Left ventricle myocardium inferior (tissue), 1 donor: Measurements from ENCODE around the gene NDUFS1. TPM values are rescaled to one million over a fixed set of nuclear protein-coding genes. Genes with fewer than 3 reads are reported as not detected.

Experiments
- DNase-seq: peaks from one replicate; pipeline ENCODE4 v3.0.0-alpha.2; 2020
- H3K27ac ChIP-seq: fragments of 200-600 bp; replicated peaks from 2 replicates; pipeline ENCODE4 v1.8.0; 2021
- H3K27me3 ChIP-seq: fragments of 200-600 bp; 2 replicates; pipeline ENCODE4 v1.8.0; 2021; ENCODE audit warnings: low read depth
- H3K36me3 ChIP-seq: fragments of 200-600 bp; 2 replicates; pipeline ENCODE4 v1.8.0; 2021
- H3K4me1 ChIP-seq: fragments of 200-600 bp; 2 replicates; pipeline ENCODE4 v1.8.0; 2021
- H3K4me3 ChIP-seq: fragments of 200-600 bp; 2 replicates; pipeline ENCODE4 v1.8.0; 2021; ENCODE audit warnings: mild to moderate bottlenecking, moderate library complexity
- H3K9me3 ChIP-seq: fragments of 200-600 bp; replicated peaks from 2 replicates; pipeline ENCODE4 v1.8.0; 2021
- CTCF ChIP-seq: fragments of 200-600 bp; IDR thresholded peaks from 2 replicates; pipeline ENCODE4 v1.8.0; 2021; ENCODE audit warnings: antibody characterized with exemption, mild to moderate bottlenecking, borderline replicate concordance
- intact Hi-C: fragments of 100-400 bp; cut with micrococcal nuclease; formaldehyde crosslinking; loops from one replicate; pipeline ENCODE4 v1.11.0; 2022
- total RNA-seq: library from RNA; stranded (reverse); fragmentation: NEBNext Ultra II Directional; extraction: Animal tissue kit (Norgen Biotek cat#: 25700); gene quantifications from one replicate; pipeline ENCODE4 v1.2.1, GENCODE V29; 2021
- donor health status: DM: no; HTN: yes; CAD: no; lungs with severe emphysema.

The NDUFS1 gene
- total RNA-seq, 1 donor from 2014 or later: 486 TPM

DNA sequence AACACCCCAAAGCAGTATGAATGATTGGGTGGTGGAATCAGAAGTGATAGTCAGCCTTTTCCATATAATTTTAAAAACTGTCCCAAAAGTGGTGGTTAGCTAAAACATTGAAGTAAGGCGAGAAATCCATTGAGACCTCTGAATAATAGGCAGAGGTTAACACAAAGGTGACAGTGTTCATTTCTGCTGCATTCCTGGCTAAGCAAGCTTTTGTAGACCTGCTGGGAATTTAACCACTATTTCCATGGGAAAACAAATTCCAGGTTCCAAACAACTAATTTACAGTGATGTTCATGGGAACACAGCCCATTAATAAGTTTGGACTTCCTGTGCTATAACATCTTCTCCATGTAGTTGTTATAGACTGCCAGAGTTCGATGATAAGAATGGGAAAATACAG is 66.9 kb downstream of the NDUFS1 start:
- Histone ChIP-seq H3K4me1 (peaks cover 12% of the 10 kb centered on the region), H3K9me3 (no peaks in the 10 kb centered on the region), H3K27me3 (no peaks in the 10 kb centered on the region), H3K4me3 (no peak overlapping the region), H3K36me3 (peaks cover 14% of the 10 kb centered on the region), H3K27ac (no peak overlapping the region)
- no peak for TF ChIP-seq CTCF
- intact Hi-C loops: no loop called here
- DNase-seq: no peak

- Histone ChIP-seq H3K36me3 (peaks cover 14% of the 10 kb centered on the region), H3K9me3 (no peaks in the 10 kb centered on the region), H3K27ac (peak overlapping the region; percentile 11), H3K27me3 (no peaks in the 10 kb centered on the region), H3K4me3 (no peak overlapping the region), H3K4me1 (peaks cover 47% of the 10 kb centered on the region)
- no peak for TF ChIP-seq CTCF
- no peak for DNase-seq
- intact Hi-C loops: no loop called here
These were observed 71.0 kb downstream of the NDUFS1 start for GRCh38 chr2:206088248-206088647.

- no peaks in the 10 kb centered on the region for H3K9me3 ChIP-seq
- intact Hi-C loops: no loop called here
- no peak for DNase-seq
- H3K27me3 ChIP-seq: no peaks in the 10 kb centered on the region
- peaks cover 14% of the 10 kb centered on the region for H3K36me3 ChIP-seq
- peaks cover 52% of the 10 kb centered on the region for H3K4me1 ChIP-seq
- peak overlapping the region; percentile 98 for H3K27ac ChIP-seq
- TF ChIP-seq CTCF: no peak
- peak overlapping the region; percentile 92 for H3K4me3 ChIP-seq
These were observed 72.4 kb downstream of the NDUFS1 start for GRCh38 chr2:206086716-206087350.

DNA sequence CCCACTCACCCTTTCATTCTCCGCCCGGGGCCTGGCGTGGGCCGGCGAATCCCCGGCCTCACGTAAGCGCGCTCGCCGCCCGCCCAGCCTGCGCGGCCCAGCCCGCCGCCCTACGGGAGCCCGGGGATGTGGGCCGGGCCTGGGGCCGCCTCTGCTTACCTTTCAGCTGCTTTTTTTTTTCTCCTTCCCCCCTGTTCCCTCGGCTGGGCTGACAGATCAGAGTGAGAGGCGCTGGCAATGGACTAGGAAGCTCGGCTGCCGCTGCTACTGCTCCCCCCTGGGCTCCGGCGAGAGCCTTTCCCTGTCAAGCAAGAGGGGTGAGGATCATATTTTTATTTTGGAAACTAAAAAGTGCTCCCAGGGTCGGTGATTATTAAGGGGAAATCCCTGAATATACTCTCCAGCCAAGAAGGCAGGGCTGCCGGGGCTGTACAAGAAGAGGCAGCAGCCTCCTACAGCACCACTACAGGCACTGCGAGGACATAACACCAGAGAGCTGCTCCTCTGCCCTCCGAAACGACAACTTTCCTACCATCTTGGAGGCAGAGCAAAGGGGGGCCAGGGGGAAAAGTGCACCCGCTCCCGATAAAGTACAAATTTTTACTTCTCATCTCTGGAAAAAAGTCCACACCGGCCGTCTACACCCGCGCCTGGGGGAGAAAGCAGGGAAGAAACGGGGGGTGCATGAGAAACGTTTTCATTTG is 73.3 kb downstream of the NDUFS1 start, which contains the start of gene INO80D:
Gene INO80D (minus strand): TSS at position 433 of the 704 bp plus-strand sequence. CDS start 23,158 bp downstream, outside the sequence.
- H3K27ac ChIP-seq: peak within 1 kb of the TSS; percentile 98
- H3K36me3 ChIP-seq: peaks cover 13% of the 10 kb centered on the region
- peaks cover 52% of the 10 kb centered on the region for H3K4me1 ChIP-seq
- no peaks in the 10 kb centered on the region for H3K9me3 ChIP-seq
- H3K27me3 ChIP-seq: no peaks in the 10 kb centered on the region
- DNase-seq: peak; percentile 68
- peak within 1 kb of the TSS; percentile 92 for H3K4me3 ChIP-seq
- TF ChIP-seq CTCF: peak; percentile 69
- intact Hi-C loops: no loop called here

DNA sequence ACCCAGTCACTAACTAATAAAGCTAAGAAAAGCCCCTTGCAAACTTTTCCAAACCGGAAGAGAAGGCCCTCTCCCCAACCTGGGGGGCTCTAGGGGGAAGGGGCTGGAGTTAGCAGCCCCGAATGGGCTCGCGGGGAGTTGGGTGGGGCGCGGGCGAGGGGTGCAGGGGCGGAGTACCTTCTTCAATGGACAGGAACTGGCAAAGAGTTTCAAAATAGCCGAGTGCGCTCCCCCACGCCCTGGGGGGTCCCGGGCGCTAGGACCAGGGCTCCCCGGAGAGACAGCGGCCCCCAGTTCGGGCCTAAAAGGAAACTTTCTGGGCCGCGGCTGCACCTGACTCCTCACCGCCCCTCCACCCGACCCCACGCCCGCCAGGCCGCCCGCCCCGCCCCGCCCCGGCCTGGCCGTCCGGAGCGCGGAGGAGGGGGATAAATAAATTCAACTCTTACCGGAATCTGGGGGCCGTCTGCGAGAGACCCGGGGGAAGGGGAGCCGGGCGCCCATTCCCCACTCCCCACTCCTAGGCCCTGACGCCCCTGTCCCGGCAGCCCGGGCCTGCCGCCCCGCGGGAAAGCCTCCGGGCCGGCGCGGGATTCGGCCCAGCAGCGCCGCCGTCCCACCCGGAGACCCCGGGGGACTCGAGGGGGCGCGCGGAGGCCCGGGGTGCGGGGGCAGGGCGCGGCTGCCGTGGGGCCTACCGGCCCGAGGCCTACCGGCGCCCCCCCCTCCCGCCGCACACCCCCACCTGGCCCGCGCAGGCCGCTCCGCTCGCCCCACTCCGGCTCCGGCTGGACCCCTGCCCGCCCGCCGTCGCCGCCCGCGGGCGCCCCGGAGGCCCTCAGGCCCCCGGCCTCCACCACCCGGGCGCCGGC is 74.1 kb downstream of the NDUFS1 start:
- no peak for TF ChIP-seq CTCF
- intact Hi-C loops: no loop called here
- Histone ChIP-seq H3K36me3 (peaks cover 5% of the 10 kb centered on the region), H3K27me3 (no peaks in the 10 kb centered on the region), H3K4me1 (peaks cover 53% of the 10 kb centered on the region), H3K9me3 (no peaks in the 10 kb centered on the region), H3K4me3 (peak overlapping the region; percentile 92), H3K27ac (peak overlapping the region; percentile 98)
- DNase-seq: peak; percentile 34
